CD14-positive monocyte (primary cell): Measurements from ENCODE around the gene LMO7. TPM values are rescaled to one million over a fixed set of nuclear protein-coding genes. Genes with fewer than 3 reads are reported as not detected.
"Not testable (repeated sequence)": the region's sequence is repeated elsewhere in the genome, so short reads cannot be mapped to it uniquely, and the experiment has no call there.

Experiments
- DNase-seq, 3 donors: peaks; one replicate each; pipeline ENCODE4 v3.0.0-alpha.2; 2011 to 2022
- H2AFZ ChIP-seq: 2 replicates; pipeline ENCODE4 v1.6.0; 2012; ENCODE audit warnings: mild to moderate bottlenecking, low read depth, low read length, inconsistent platforms; ENCODE audit not compliant: insufficient read depth, poor library complexity, severe bottlenecking
- H3K27ac ChIP-seq, 2 donors: 1 replicate in 1 of 2; 2 replicates in 1 of 2; pipeline ENCODE4 v1.5.1; 2012 to 2013; ENCODE audit warnings: low read length in 2 of 2, control low read depth in 1 of 2, inconsistent platforms in 1 of 2, low read depth in 1 of 2, mild to moderate bottlenecking in 1 of 2
- H3K27me3 ChIP-seq, 2 donors: one replicate each; pipeline versions ENCODE4 v1.6.0 to v1.6.1; 2011 to 2013; ENCODE audit warnings: low read length in 2 of 2; ENCODE audit not compliant: control insufficient read depth in 2 of 2, insufficient read depth in 2 of 2
- H3K36me3 ChIP-seq, 2 donors: replicated peaks in 1 of 2; 1 replicate in 1 of 2; 2 replicates in 1 of 2; pipeline versions ENCODE4 v1.5.1 to v1.6.1; 2012 to 2013; ENCODE audit warnings: low read length in 2 of 2, control low read depth in 1 of 2, inconsistent platforms in 1 of 2, mild to moderate bottlenecking in 1 of 2; ENCODE audit not compliant: insufficient read depth in 2 of 2, control insufficient read depth in 1 of 2
- H3K4me1 ChIP-seq, 2 donors: 1 replicate in 1 of 2; 2 replicates in 1 of 2; pipeline versions ENCODE4 v1.5.1 to v1.6.1; 2012 to 2013; ENCODE audit warnings: low read length in 2 of 2, control low read depth in 1 of 2, inconsistent platforms in 1 of 2, mild to moderate bottlenecking in 1 of 2, moderate library complexity in 1 of 2; ENCODE audit not compliant: insufficient read depth in 2 of 2, control insufficient read depth in 1 of 2
- H3K4me2 ChIP-seq: replicated peaks from 2 replicates; pipeline ENCODE3; 2012; ENCODE audit warnings: low read length, moderate library complexity, mild to moderate bottlenecking; ENCODE audit not compliant: poor library complexity, severe bottlenecking; ENCODE audit errors: extremely low read depth
- H3K4me3 ChIP-seq, 3 experiments: fragments of 200-600 bp in 1 of 3; sonication (generic) in 1 of 3; replicated peaks in 1 of 3; 1 replicate in 2 of 3; 2 replicates in 1 of 3; pipeline ENCODE4 v1.5.1; 2011 to 2013; ENCODE audit warnings: low read length in 3 of 3, mild to moderate bottlenecking in 3 of 3, control low read depth in 2 of 3, low read depth in 2 of 3, inconsistent platforms in 1 of 3, moderate library complexity in 1 of 3
- H3K79me2 ChIP-seq: 2 replicates; pipeline ENCODE4 v1.6.0; 2012; ENCODE audit warnings: mild to moderate bottlenecking, control low read depth, inconsistent platforms, low read length, moderate library complexity; ENCODE audit not compliant: insufficient read depth
- H3K9ac ChIP-seq: 2 replicates; pipeline ENCODE4 v1.6.0; 2017; ENCODE audit warnings: low read length, mild to moderate bottlenecking; ENCODE audit not compliant: insufficient read depth, poor library complexity, severe bottlenecking
- H3K9me3 ChIP-seq, 2 donors: replicated peaks in 1 of 2; 1 replicate in 1 of 2; 2 replicates in 1 of 2; pipeline versions ENCODE4 v1.5.1 to v1.6.1; 2012 to 2013; ENCODE audit warnings: low read length in 2 of 2, control low read depth in 1 of 2; ENCODE audit not compliant: control insufficient read depth in 1 of 2, insufficient read depth in 1 of 2
- H4K20me1 ChIP-seq: 2 replicates; pipeline ENCODE4 v1.6.0; 2012; ENCODE audit warnings: mild to moderate bottlenecking, low read length, control low read depth, moderate library complexity; ENCODE audit not compliant: insufficient read depth
- H3K27ac Mint-ChIP-seq, 7 donors: one replicate each; pipeline ENCODE4 v1.8.0; 2020; ENCODE audit warnings: mild to moderate bottlenecking in 7 of 7, mixed read lengths in 7 of 7, moderate library complexity in 6 of 7, inconsistent platforms in 2 of 7
- H3K27me3 Mint-ChIP-seq, 3 donors: one replicate each; pipeline ENCODE4 v1.8.0; 2021 to 2022; ENCODE audit warnings: low read depth in 3 of 3, mild to moderate bottlenecking in 3 of 3, mixed read lengths in 3 of 3, moderate library complexity in 3 of 3, inconsistent platforms in 1 of 3
- H3K36me3 Mint-ChIP-seq, 2 donors: one replicate each; pipeline ENCODE4 v1.8.0; 2020; ENCODE audit warnings: mixed read lengths in 2 of 2, inconsistent platforms in 1 of 2, mild to moderate bottlenecking in 1 of 2
- H3K4me1 Mint-ChIP-seq: one replicate; pipeline ENCODE4 v1.8.0; 2020; ENCODE audit warnings: mild to moderate bottlenecking, mixed read lengths
- H3K4me3 Mint-ChIP-seq, 2 donors: one replicate each; pipeline ENCODE4 v1.8.0; 2020; ENCODE audit warnings: mild to moderate bottlenecking in 2 of 2, mixed read lengths in 2 of 2, moderate library complexity in 1 of 2
- H3K9me3 Mint-ChIP-seq, 7 donors: one replicate each; pipeline ENCODE4 v1.8.0; 2020 to 2022; ENCODE audit warnings: mixed read lengths in 7 of 7, mild to moderate bottlenecking in 6 of 7, moderate library complexity in 6 of 7, inconsistent platforms in 2 of 7
- CTCF ChIP-seq: fragments of 200-600 bp; IDR thresholded peaks from one replicate; pipeline ENCODE4 v1.8.0; 2022; ENCODE audit warnings: antibody characterized with exemption, mild to moderate bottlenecking
- WGBS: methylation state at CpG from one replicate; pipeline ENCODE4 v1.1.5; 2013; ENCODE audit warnings: missing lambda C conversion rate; ENCODE audit not compliant: insufficient coverage; 5-methylcytosine and 5-hydroxymethylcytosine counted together
- intact Hi-C, 2 donors: fragments of 100-400 bp; cut with micrococcal nuclease; formaldehyde crosslinking; loops; one replicate each; pipeline versions ENCODE4 v1.15.0 to v1.15.1; 2023
- polyA plus RNA-seq, 3 donors: library from polyadenylated mRNA; depleted of rRNA in 1 of 3; unstranded in 2 of 3; stranded (reverse) in 1 of 3; fragments of 300-500 nt in 2 of 3; fragments of >200 nt in 1 of 3; fragmentation: Illumina TruSeq in 2 of 3; gene quantifications; 1 replicate in 2 of 3; 2 replicates in 1 of 3; pipeline ENCODE4 v1.2.3, GENCODE V29; 2012 to 2021

Gene LMO7
- polyA plus RNA-seq, 3 donors = 0.79 to 1.6 (median 0.90) TPM

- intact Hi-C loops = no loop called here
- peaks cover 0 to 3% (median 0%) of the 10 kb centered on the region in 3 donors for H3K27me3 Mint-ChIP-seq
These were observed 43.3 kb downstream of the LMO7 start for GRCh38 chr13:75679459-75679858.

GRCh38 chr13:75680251-75680650, 44.1 kb downstream of the LMO7 start:
- WGBS = no CpG with 5 or more reads among the region's 2 CpGs
- H3K4me3 ChIP-seq, intact Hi-C loops, H3K27me3 Mint-ChIP-seq, H3K27ac Mint-ChIP-seq, H3K4me2 ChIP-seq, H3K4me1 ChIP-seq, H3K27ac ChIP-seq, H3K27me3 ChIP-seq, H3K4me3 Mint-ChIP-seq, H4K20me1 ChIP-seq, H3K9me3 Mint-ChIP-seq, H3K9ac ChIP-seq, H3K36me3 ChIP-seq, H2AFZ ChIP-seq, H3K36me3 Mint-ChIP-seq, H3K79me2 ChIP-seq, H3K4me1 Mint-ChIP-seq, H3K9me3 ChIP-seq, DNase-seq: not testable (repeated sequence)

More at GRCh38 chr13:75679459-75679858, 43.3 kb downstream of the LMO7 start:
- Histone ChIP-seq H3K27me3 (no peaks in the 10 kb centered on the region), H3K4me3 (no peak overlapping the region), H3K4me1 (no peaks in the 10 kb centered on the region), H3K27ac (no peak overlapping the region), H2AFZ (no peak overlapping the region), H3K36me3 (no peaks in the 10 kb centered on the region), H3K79me2 (no peaks in the 10 kb centered on the region), H3K9ac (no peak overlapping the region), H3K4me2 (no peak overlapping the region), H4K20me1 (no peaks in the 10 kb centered on the region), H3K9me3 (no peaks in the 10 kb centered on the region)
- 100% methylated on average over 1 of the region's 1 CpG for WGBS
- Mint-ChIP-seq H3K9me3 (peaks cover 0 to 3% (median 0%) of the 10 kb centered on the region in 7 donors), H3K27ac (no peak overlapping the region), H3K4me1 (peaks cover 4% of the 10 kb centered on the region), H3K36me3 (peaks cover 0 to 2% of the 10 kb centered on the region in 2 donors), H3K4me3 (no peak overlapping the region)
- DNase-seq = no peak
- TF ChIP-seq CTCF = no peak
